Measurements from ENCODE around the gene TSPAN18. TPM values are rescaled to one million over a fixed set of nuclear protein-coding genes. Genes with fewer than 3 reads are reported as not detected.

TSPAN18 gene
- total RNA-seq, 1 donor from 2014 or later: 13.9 TPM

DNA sequence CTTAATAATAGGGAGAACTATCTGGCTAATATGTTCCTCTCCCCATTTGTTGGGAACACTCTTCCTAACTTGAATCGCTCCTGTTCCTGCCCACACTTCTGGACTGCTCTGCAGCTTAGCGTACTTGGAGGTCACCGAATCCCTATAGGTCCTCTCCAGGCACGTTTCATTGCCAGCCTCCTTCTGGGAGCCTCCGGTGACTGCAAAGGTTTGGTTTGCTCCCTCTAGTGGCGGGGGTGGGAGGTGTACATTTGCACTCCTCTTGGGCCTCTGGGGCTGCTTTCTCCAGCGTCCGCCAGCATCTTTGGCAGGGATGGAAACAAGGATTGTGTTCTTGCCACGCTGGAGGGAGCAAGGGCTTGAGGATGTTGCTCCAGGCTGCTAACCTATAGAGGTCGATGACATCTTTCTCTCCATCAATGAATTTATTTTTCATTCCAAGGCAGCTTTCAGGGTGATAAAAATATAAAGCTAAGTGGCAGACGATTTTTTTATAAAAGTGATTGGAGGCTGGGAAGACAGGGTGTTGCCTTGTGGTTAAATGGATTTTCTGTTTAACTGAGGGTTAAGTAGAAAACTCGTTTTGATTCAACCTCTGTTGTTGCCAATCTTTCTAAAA, 48.7 kb downstream of the TSPAN18 start:
- DNase-seq (ENCODE audit: low spot score in 2 of 2) (no peak), FAIRE-seq (no peak)

GRCh38 chr11:44775985-44776446, 49.3 kb downstream of the TSPAN18 start:
- no peak for FAIRE-seq
- DNase-seq (ENCODE audit: low spot score in 2 of 2): no peak

GRCh38 chr11:44776551-44777208, 49.9 kb downstream of the TSPAN18 start:
- DNase-seq (ENCODE audit: low spot score in 2 of 2): no peak
- no peak for FAIRE-seq

DNA sequence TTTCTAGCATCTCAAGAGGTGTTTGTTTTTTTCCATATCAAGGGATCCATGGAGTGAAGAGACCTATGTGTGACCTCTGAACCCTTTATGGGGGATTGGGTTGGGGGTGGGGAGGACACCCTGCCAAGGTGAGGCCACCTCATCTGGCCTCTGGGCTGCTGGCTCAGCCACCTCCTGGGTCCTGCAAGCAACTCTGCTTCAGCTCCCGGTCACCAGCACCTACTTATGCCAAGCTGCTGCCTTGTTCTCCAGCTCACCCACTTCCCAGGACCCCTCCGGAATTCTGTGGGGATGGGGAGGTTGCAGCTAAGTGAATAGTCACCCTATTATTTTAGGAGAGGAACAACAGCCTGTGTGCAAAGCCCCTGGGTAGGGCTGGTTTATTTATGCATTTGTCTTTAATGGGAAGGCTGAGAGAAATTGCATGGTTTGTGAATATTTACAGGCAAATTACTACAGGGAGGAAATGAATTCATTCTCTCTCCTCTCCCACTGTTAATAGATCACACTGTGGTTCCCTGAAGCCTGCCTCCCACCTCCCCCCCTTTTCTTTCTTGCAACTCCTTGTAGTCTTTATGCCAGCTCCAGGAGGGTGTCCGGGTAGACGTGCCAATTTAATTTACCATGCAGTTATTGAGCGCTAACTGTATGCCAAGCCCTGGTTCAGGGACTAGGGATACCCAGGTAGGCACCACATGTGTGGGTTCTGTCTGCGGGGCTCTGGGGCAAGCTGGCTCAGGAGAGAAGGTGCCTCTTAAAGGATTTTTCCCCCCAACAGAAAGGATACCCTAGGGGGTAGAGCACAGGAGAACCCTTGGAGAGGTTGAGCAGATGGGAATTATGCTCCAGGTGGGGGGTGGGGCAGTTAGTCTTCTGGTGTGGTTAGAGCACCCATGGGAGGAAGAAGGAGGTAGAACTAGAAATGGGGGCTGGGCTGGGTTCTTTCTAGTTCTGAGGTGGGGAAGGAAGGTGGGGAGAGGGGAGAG, 50.7 kb downstream of the TSPAN18 start:
- no peak for DNase-seq (ENCODE audit: low spot score in 2 of 2)
- no peak for FAIRE-seq

DNA sequence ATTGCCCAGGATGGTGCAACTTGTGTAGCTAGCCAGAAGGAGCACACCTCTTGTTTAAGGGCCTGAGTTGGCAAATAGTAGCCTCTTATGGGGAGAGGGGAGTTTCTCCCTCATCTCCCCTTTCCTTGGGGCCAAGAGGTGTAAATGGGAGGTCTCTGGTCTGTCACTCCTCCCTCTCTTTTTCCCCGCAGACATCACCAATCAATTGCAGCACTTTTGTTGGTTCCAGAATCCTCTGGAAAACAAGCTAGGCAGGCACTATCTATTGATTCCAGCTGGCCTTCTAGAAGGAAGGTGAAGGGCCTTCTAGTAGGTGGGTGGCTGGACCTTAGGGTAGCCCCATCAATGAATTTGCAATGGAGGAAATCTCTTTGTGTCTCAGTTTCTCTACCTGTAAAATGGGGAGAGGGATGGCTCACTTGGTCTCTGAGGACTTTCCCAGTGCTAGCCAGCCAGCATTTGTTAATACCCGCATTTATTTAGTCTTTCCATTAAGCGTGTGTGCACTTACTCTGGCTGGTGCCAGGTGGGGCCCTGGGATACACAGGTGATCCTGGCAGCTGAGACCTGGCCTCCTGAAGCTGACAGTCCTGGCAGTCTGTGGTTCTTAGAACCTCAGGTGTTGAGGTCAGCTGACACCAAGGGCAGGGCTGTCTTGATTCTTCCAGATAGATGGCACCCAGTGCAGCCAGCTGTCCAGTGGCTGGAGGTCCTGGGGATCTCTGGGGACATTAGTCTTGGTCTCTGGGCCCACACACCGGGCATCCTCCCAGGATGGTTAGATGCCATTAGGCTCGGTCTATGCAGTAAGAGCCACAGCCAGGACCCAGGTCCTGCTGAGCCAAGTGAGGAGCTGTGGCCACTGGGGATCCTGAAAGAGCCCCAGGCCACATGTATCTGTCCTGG, 51.7 kb downstream of the TSPAN18 start:
- DNase-seq (ENCODE audit: low spot score in 2 of 2) (no peak), FAIRE-seq (no peak)

DNA sequence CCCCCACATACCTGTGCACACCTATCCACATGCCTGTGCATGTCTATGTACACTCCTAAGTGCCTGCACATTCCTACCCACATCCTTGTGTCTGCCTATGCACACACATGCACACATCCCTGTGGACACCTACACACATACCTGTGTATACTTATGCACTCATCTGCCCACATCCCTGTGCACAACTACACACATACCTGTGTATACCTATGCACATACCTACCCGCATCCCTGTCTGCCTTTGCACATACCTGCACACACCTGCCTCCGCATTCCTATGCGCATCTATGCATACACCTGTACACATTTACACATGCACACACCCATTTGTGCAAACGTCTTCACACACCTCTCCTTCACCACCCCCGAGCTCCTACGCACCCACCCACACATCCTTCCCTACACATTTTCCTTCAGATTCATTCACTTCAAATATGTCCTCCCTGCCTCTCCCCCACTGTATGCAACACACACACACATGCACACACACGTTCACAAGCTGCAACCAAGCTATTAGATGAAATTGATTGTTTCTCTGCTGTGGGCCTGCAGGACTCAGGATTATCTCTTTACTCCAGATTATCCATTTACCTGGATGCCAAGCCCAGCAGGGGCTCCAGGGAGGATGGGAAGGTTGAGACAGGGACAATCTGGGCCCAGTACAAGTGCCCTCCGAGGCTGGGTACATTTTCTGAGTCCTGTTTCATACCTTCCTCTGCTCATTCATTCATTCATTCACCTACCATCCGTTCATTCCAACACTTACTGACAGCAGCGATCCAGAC, 53.2 kb downstream of the TSPAN18 start:
- FAIRE-seq (no peak), DNase-seq (ENCODE audit: low spot score in 2 of 2) (no peak)

- no peak for FAIRE-seq
- no peak for DNase-seq (ENCODE audit: low spot score in 2 of 2)
These were observed 54.3 kb downstream of the TSPAN18 start for GRCh38 chr11:44780940-44781631.

- no peak for FAIRE-seq
- no peak for DNase-seq (ENCODE audit: low spot score in 2 of 2)
These were observed 54.9 kb downstream of the TSPAN18 start for GRCh38 chr11:44781655-44782054.

- no peak for DNase-seq (ENCODE audit: low spot score in 2 of 2)
- no peak for FAIRE-seq
These were observed 55.7 kb downstream of the TSPAN18 start for GRCh38 chr11:44782478-44782877.

DNA sequence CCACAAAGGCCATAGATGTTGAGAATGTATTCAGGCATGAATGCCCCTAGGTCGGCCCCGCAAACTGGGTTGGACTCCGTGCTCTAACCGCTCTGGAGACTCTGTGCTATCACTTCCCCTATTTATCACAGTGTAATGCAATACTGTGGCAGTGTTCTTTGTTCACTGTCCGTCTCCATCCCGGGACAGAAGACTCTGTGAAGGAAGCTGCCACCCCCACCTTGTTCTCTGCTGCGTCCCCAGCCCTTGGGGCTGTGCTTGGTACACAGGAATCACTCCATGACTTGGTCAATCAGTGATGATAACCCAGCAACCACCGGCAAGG, 57.6 kb downstream of the TSPAN18 start:
- DNase-seq (ENCODE audit: low spot score in 2 of 2) (no peak), FAIRE-seq (no peak)

DNA sequence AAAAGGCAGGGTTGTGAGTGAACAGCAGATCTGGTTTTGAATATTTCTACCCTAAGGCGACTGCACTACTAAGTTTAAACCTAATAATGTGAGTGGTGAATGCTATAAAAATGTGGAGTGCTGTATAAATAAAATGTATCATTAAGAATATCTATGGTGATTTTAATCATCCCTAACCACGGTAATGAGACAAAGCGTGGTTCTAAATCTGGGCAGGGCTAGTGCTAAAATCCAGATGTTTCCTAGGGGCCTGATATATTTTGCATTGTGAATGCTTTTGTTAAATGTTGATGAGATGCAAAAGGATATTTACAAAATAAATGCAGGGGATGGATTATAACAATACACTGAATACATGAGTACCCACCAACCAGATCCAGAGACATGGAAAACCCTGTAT, 58.1 kb downstream of the TSPAN18 start:
- FAIRE-seq (no peak), DNase-seq (ENCODE audit: low spot score in 2 of 2) (no peak)

- FAIRE-seq: no peak
These were observed 59.3 kb downstream of the TSPAN18 start for GRCh38 chr11:44785856-44786607.

DNA sequence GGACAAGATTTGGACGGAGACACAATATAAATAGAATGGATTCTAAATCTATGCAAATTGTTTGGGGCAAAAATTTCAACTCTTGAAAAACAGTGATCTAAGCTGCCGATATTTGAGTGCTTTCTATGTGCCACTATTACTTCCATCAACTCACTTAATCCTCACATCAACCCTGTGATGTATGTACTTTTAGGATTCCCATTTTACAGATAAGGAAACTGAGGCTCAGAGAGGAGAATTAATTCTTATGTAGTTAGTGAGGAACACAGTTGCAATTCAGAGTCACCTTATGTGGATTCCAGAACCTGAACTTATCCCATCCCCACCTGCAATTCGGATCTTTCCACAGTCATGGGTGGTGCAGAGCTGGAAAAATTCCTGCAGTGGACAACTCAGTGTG, 60.3 kb downstream of the TSPAN18 start:
- DNase-seq (ENCODE audit: low spot score in 2 of 2): no peak
- FAIRE-seq: no peak

More at GRCh38 chr11:44785856-44786607, 59.3 kb downstream of the TSPAN18 start:
- no peak for DNase-seq (ENCODE audit: low spot score in 2 of 2)

DNA sequence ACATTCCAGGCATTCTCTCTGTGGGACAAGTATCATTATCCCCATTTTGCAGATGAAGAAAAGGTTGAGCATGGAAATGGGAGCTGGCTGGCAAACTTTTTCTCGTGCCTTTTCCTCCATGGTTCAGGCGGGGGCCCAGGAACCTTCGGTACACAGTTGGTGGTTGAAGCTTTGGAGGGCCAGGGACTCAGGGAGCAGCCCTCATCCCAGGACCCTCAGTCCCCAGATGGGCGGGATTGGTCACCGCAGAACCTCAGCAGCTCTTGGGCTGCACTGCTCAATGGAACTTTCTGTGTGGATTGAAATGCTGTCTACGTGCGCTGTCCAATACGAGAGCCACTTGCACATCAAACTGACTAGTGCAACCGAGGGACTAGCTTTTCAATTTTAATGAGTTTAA, 61.2 kb downstream of the TSPAN18 start:
- FAIRE-seq (no peak), DNase-seq (ENCODE audit: low spot score in 2 of 2) (no peak)

- no peak for DNase-seq (ENCODE audit: low spot score in 2 of 2)
- FAIRE-seq: no peak
These were observed 61.9 kb downstream of the TSPAN18 start for GRCh38 chr11:44788536-44789261.

DNA sequence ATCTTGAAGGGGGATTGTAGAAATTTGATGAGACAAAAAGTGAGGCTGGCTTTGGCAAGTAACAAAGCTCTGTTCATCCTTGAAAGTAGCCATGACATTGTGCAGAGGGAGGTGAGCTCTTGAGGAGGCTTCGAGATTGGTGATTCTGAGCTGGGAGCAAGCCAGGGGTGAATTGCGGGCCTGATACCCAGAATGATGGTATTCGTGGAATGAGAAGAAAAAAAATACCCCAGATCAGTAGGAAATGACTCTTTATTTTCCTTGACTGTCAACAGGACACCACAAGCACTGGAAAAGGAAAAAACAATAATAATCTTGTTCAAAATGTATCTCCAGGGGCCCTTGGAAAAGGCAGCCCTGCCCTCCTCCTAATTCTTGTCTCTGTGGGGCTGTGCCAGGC, 62.7 kb downstream of the TSPAN18 start:
- FAIRE-seq (no peak), DNase-seq (ENCODE audit: low spot score in 2 of 2) (no peak)

GRCh38 chr11:44790211-44790610, 63.4 kb downstream of the TSPAN18 start:
- no peak for DNase-seq (ENCODE audit: low spot score in 2 of 2)
- FAIRE-seq: no peak
